Heart right ventricle (tissue), 16 donors: ENCODE results near the gene SRMS. TPM values are rescaled to one million over a fixed set of nuclear protein-coding genes. Genes with fewer than 3 reads are reported as not detected.
"Not testable (repeated sequence)": the region's sequence is repeated elsewhere in the genome, so short reads cannot be mapped to it uniquely, and the experiment has no call there.

Source experiments
- ATAC-seq, 8 donors: fragments of 200-7000 bp; cut with Tn5 transposase; one replicate each; pipeline ENCODE4 v1.9.1; 2020; ENCODE audit warnings: mild to moderate bottlenecking in 8 of 8, moderate library complexity in 8 of 8, moderate number of reproducible peaks in 1 of 8
- DNase-seq, 2 donors: peaks; one replicate each; pipeline ENCODE4 v3.0.0-alpha.2; 2020
- H3K27ac ChIP-seq, 10 donors: fragments of 200-600 bp; sonication (generic) in 2 of 10; one replicate each; pipeline versions ENCODE4 v1.5.0 to v1.8.0; 2020 to 2022; ENCODE audit warnings: mild to moderate bottlenecking in 3 of 10
- H3K27me3 ChIP-seq, 7 donors: fragments of 200-600 bp; one replicate each; pipeline ENCODE4 v1.8.0; 2021 to 2022; ENCODE audit warnings: mild to moderate bottlenecking in 2 of 7
- H3K36me3 ChIP-seq, 9 donors: fragments of 200-600 bp; sonication (generic) in 1 of 9; one replicate each; pipeline versions ENCODE4 v1.5.0 to v1.8.0; 2020 to 2022; ENCODE audit warnings: mild to moderate bottlenecking in 2 of 9
- H3K4me1 ChIP-seq, 9 donors: fragments of 200-600 bp; sonication (generic) in 1 of 9; one replicate each; pipeline versions ENCODE4 v1.5.0 to v1.8.0; 2020 to 2022; ENCODE audit warnings: mild to moderate bottlenecking in 4 of 9
- H3K4me3 ChIP-seq, 10 donors: fragments of 200-600 bp; sonication (generic) in 2 of 10; one replicate each; pipeline versions ENCODE4 v1.5.0 to v1.8.0; 2020 to 2022; ENCODE audit warnings: mild to moderate bottlenecking in 7 of 10, moderate library complexity in 2 of 10
- H3K9me3 ChIP-seq, 11 donors: fragments of 200-600 bp in 10 of 11; sonication (generic) in 2 of 11; one replicate each; pipeline versions ENCODE4 v1.5.0 to v1.8.0; 2013 to 2022; ENCODE audit warnings: mild to moderate bottlenecking in 2 of 11, control low read depth in 1 of 11, moderate library complexity in 1 of 11
- CTCF ChIP-seq, 9 donors: fragments of 200-600 bp; sonication (generic) in 2 of 9; IDR thresholded peaks; one replicate each; pipeline versions ENCODE4 v1.5.0 to v1.8.0; 2021 to 2022; ENCODE audit warnings: antibody characterized with exemption in 9 of 9, mild to moderate bottlenecking in 5 of 9, moderate library complexity in 1 of 9
- WGBS, 2 donors: extraction: QIAGEN DNeasy Blood & Tissue Kit; methylation state at CpG; one replicate each; pipeline ENCODE4 v1.1.7; 2013; ENCODE audit warnings: inconsistent platforms in 1 of 2; 5-methylcytosine and 5-hydroxymethylcytosine counted together
- intact Hi-C, 10 donors: fragments of 100-400 bp; cut with DNase I; formaldehyde crosslinking; loops; one replicate each; pipeline versions ENCODE4 v1.11.1 to v1.14.2; 2022
- polyA plus RNA-seq, 2 donors: library from polyadenylated mRNA; stranded (reverse); fragments of 200-250 nt; gene quantifications; one replicate each; pipeline ENCODE4 v1.2.3, GENCODE V29; 2013
- total RNA-seq, 10 donors: library from RNA; stranded (reverse); fragmentation: NEBNext Ultra II Directional in 3 of 10; extraction: Animal tissue kit (Norgen Biotek cat#: 25700) in 3 of 10; gene quantifications; one replicate each; pipeline versions ENCODE4 v1.2.1 to v1.2.4, GENCODE V29; 2021 to 2023
- donor health status: Arrhythmogenic right ventricular cardiomyopathy.
- donor health status: ischemic (EF 13 %, LVEDD 7.1; RV severe dilation, severe dysfunction).
- donor health status: healthy with polysubstance abuse.
- donor health status: DM: no; HTN: yes; CAD: no.
- donor health status: DM: no; HTN: no; CAD: no.
- donor health status: ischemic (EF 25% LVEDD 6.9; RV normal size, moderate dysfunction).
- donor health status: ischemic (EF 25% LVEDD 5.7; RV mildly dilated, moderate dysfunction).
- donor health status: healthy.
- donor health status: DM: yes; HTN: yes; CAD: no.
- donor health status: Ischemic cardiomyopathy.
- donor health status: ischemic (EF 35%, LVEDD 5.7; RV mildly dilated, moderate dysfunction).
- donor health status: nonischemic (EF 11% LVEDD 7.7; RV severe dilation, severe dysfunction).
- donor health status: DM: yes; HTN: yes; CAD: no.
- donor health status: PGD.
- donor health status: ischemic (EF 29% LVEDD 5.4; RV normal size, mild dysfunction).
- donor health status: nonischemic (EF 23%, LVEDD 6.1; RV moderate dilation, normal function).

SRMS gene
- total and polyA plus RNA-seq, 12 donors, result not detected

DNA sequence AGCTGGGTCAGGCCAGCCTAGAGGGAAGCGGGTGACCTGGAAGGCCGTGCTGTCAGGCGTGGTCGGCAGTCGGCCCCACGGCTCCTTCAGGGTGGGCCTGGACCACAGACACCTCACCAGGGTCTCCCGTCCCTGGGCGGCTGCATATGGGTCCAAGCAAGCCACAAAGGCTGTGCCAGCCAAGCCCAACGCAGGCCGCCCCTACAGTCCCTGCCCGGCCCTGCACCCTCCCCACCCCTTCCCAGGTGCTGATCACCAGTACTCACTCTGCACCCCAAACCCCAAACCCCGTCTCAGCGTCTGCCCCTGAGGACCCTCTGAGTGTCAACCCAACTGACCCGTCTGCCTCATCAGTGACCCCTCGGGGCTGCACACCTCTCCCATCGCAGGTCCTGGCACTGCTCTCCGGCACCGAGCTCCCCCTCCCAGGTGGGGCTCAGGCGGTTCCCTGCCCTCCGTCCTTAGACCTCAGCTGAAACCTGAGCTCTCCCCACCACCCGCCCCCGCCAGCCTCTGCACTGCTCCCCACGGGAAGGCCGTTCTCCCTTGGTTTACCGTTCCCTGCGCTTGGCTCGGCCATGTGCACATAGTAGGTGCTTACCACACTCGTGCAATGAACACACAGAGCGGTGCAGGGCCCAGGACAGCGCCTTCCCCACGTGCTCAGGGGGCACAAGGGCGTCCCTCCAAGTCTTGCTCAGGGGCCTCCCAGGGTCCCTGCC lies 28.4 kb downstream of the SRMS start:
- peak in 1 of 8 donors; percentile 9 for ATAC-seq

DNA sequence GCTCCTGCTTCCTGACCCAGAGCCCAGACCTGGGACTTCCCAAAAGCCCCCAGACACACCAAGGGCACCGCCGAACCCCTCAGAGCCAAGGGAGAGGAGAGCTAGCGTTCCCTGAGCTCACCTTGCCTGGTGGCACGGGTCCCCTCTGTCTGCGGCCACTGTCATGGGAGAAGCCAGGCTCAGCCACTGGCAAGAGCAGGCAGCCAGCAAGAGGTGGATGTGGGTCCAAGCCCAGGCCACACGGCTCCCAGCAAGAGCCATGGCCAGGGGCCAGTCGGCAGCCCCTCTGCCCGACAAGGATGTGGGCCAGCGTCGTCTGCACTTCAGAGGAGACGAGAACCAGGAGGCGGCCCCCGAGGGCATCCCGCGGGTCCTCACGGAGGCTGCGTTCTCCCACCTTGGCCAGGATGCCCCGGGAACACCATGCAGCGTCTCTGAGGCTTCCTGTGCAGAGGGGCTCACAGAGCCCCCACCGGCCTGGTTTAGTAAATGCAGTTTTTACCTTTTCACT lies 29.1 kb downstream of the SRMS start:
- no peak overlapping the region for H3K4me3 ChIP-seq
- ATAC-seq (no peak), DNase-seq (no peak)
- intact Hi-C loops, result loop anchor here in 2 of 10 donors (2.0 to 5.0 kb wide), 2 partner anchors 76 kb away; no protein-coding TSS in a partner anchor
- peaks cover 14 to 39% (median 22%) of the 10 kb centered on the region in 9 donors for H3K4me1 ChIP-seq
- H3K27me3 ChIP-seq, result peaks cover 0 to 3% (median 0%) of the 10 kb centered on the region in 7 donors
- peaks cover 0 to 4% (median 0%) of the 10 kb centered on the region in 11 donors for H3K9me3 ChIP-seq
- peak in 1 of 9 donors; percentile 6 for TF ChIP-seq CTCF (IDR thresholded peaks at IDR 0.05)
- WGBS, 2 donors, result 81 to 91% methylated on average over 20 of the region's 20 CpGs
- H3K27ac ChIP-seq, result no peak overlapping the region
- H3K36me3 ChIP-seq, result peaks cover 0 to 19% (median 4%) of the 10 kb centered on the region in 9 donors

More for the DNA sequence above, 28.4 kb downstream of the SRMS start:
- intact Hi-C loops, result loop anchor here in 2 of 10 donors (2.0 to 5.0 kb wide), 2 partner anchors 76 to 77 kb away; no protein-coding TSS in a partner anchor
- peaks cover 14 to 39% (median 22%) of the 10 kb centered on the region in 9 donors for H3K4me1 ChIP-seq
- H3K27ac ChIP-seq, result peak overlapping the region in 8 of 10 donors; percentile 90 to 97 (median 96)
- TF ChIP-seq CTCF (IDR thresholded peaks at IDR 0.05), result no peak
- peak in 1 of 2 donors; percentile 25 for DNase-seq
- WGBS, 2 donors, result 81 to 83% methylated on average over 32 of the region's 32 CpGs
- H3K27me3 ChIP-seq, result peaks cover 0 to 3% (median 0%) of the 10 kb centered on the region in 7 donors
- H3K9me3 ChIP-seq, result peaks cover 0 to 7% (median 0%) of the 10 kb centered on the region in 11 donors
- peaks cover 0 to 23% (median 4%) of the 10 kb centered on the region in 9 donors for H3K36me3 ChIP-seq
- H3K4me3 ChIP-seq, result peak overlapping the region in 9 of 10 donors; percentile 55 to 99 (median 75)

GRCh38 chr20:63517376-63518309 lies 29.9 kb downstream of the SRMS start:
- ATAC-seq (no peak), DNase-seq (no peak)
- intact Hi-C loops, result loop anchor here in 2 of 10 donors (2.0 to 5.0 kb wide), 2 partner anchors 75 kb away; no protein-coding TSS in a partner anchor
- Histone ChIP-seq H3K27ac (no peak overlapping the region), H3K36me3 (peaks cover 0 to 14% (median 0%) of the 10 kb centered on the region in 9 donors), H3K9me3 (no peaks in the 10 kb centered on the region), H3K4me3 (no peak overlapping the region), H3K27me3 (peaks cover 0 to 3% (median 0%) of the 10 kb centered on the region in 7 donors), H3K4me1 (peaks cover 10 to 31% (median 22%) of the 10 kb centered on the region in 9 donors)
- WGBS, 2 donors, result 92 to 94% methylated on average over 32 of the region's 32 CpGs
- TF ChIP-seq CTCF (IDR thresholded peaks at IDR 0.05), result no peak

DNA sequence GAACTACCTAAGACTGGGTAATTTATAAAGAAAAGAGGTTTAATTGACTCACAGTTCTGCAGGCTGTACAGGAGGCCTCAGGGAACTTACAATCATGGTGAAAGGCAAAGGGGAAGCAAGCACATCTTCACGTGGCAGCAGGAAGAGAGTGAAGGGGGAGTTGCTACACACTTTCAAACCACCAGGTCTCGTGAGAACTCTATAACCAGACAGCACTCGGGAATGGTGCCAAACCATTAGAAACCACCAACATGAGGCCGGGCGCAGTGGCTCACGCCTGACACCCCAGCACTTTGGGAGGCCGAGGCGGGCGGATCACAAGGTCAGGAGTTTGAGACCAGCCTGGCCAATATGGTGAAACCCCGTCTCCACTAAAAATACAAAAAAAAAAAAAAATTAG lies 33.0 kb downstream of the SRMS start:
- WGBS, 2 donors, result 70 to 75% methylated on average over 9 to 10 of the region's 10 CpGs
- H3K27me3 ChIP-seq, result peaks cover 0 to 15% (median 0%) of the 10 kb centered on the region in 7 donors

More for the DNA sequence above, 33.0 kb downstream of the SRMS start:
- H3K36me3 ChIP-seq, DNase-seq, H3K4me3 ChIP-seq, ATAC-seq, H3K4me1 ChIP-seq, H3K9me3 ChIP-seq, H3K27ac ChIP-seq, intact Hi-C loops: not testable (repeated sequence)
